ENCODE results near the gene ZBTB34.

DNA sequence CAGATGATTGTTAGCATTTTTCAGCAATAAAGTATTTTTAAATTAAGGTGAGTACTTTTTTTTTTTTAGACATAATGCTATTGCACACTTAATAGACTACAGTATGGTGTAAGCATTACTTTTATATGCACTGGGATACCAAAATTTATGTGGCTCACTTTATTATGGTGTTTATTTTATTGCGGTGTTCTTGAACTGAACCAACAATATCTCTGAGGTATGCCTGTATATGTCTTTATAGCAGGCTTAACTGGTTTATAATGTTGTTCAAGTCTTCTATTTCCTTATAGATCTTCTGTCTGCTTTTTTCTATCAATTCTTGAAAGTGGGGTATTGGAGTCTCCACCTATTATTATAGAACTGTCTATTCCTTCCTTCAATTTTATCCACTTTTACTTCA is 37.6 kb upstream of the ZBTB34 start:
- TF ChIP-seq, protein P1, sequence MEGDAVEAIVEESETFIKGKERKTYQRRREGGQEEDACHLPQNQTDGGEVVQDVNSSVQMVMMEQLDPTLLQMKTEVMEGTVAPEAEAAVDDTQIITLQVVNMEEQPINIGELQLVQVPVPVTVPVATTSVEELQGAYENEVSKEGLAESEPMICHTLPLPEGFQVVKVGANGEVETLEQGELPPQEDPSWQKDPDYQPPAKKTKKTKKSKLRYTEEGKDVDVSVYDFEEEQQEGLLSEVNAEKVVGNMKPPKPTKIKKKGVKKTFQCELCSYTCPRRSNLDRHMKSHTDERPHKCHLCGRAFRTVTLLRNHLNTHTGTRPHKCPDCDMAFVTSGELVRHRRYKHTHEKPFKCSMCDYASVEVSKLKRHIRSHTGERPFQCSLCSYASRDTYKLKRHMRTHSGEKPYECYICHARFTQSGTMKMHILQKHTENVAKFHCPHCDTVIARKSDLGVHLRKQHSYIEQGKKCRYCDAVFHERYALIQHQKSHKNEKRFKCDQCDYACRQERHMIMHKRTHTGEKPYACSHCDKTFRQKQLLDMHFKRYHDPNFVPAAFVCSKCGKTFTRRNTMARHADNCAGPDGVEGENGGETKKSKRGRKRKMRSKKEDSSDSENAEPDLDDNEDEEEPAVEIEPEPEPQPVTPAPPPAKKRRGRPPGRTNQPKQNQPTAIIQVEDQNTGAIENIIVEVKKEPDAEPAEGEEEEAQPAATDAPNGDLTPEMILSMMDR (IDR thresholded peaks at IDR 0.05), result no peak
- no peak for TF ChIP-seq POLR2A (IDR thresholded peaks at IDR 0.05)
